Vagina (tissue), 2 donors: ENCODE results near the gene TRPM2. TPM values are rescaled to one million over a fixed set of nuclear protein-coding genes. Genes with fewer than 3 reads are reported as not detected.

Experiments used
- DNase-seq, 2 donors: peaks; one replicate each; pipeline ENCODE4 v3.0.0-alpha.2; 2017; ENCODE audit errors: extremely low spot score in 2 of 2
- H3K27ac ChIP-seq: fragments of 200-600 bp; sonication (generic); one replicate; pipeline ENCODE4 v1.5.1; 2019
- H3K27me3 ChIP-seq: fragments of 200-600 bp; sonication (generic); one replicate; pipeline ENCODE4 v1.5.1; 2019
- H3K36me3 ChIP-seq, 2 donors: fragments of 200-600 bp; sonication (generic); one replicate each; pipeline ENCODE4 v1.5.1; 2017 to 2019
- H3K4me1 ChIP-seq: fragments of 200-600 bp; sonication (generic); one replicate; pipeline ENCODE4 v1.5.1; 2019
- H3K4me3 ChIP-seq, 2 donors: fragments of 200-600 bp; sonication (generic); 1 replicate in 1 of 2; 2 replicates in 1 of 2; pipeline ENCODE4 v1.5.1; 2016 to 2019
- H3K9me3 ChIP-seq: fragments of 200-600 bp; sonication (generic); one replicate; pipeline ENCODE4 v1.5.1; 2019
- CTCF ChIP-seq, 3 experiments: fragments of 450-650 bp in 2 of 3; fragments of 200-600 bp in 1 of 3; sonication (generic) in 1 of 3; IDR thresholded peaks; one replicate each; pipeline ENCODE4 v1.5.1; 2017 to 2019; ENCODE audit warnings: antibody characterized with exemption in 3 of 3, mild to moderate bottlenecking in 2 of 3, moderate library complexity in 2 of 3
- POLR2A ChIP-seq, 2 donors: fragments of 450-650 bp; IDR thresholded peaks; one replicate each; pipeline ENCODE4 v1.6.1; 2017; ENCODE audit warnings: antibody characterized with exemption in 2 of 2, mild to moderate bottlenecking in 2 of 2, moderate library complexity in 2 of 2
- POLR2AphosphoS5 ChIP-seq, 2 donors: sonication (generic); formaldehyde crosslinking; IDR thresholded peaks; one replicate each; pipeline ENCODE4 v1.9.0; 2017; ENCODE audit warnings: antibody characterized with exemption in 2 of 2, mild to moderate bottlenecking in 2 of 2, low read depth in 1 of 2; ENCODE audit not compliant: insufficient read depth in 1 of 2
- intact Hi-C: fragments of 100-400 bp; cut with DNase I; formaldehyde crosslinking; loops from one replicate; pipeline ENCODE4 v1.15.1; 2023
- total RNA-seq: library from RNA; depleted of rRNA; stranded (reverse); fragments of >200 nt; gene quantifications from one replicate; pipeline ENCODE4 v1.2.3, GENCODE V29; 2016

The TRPM2 gene
- total RNA-seq, 1 donor from 2014 or later: 2.2 TPM

- Histone ChIP-seq H3K27ac (no peak overlapping the region), H3K27me3 (no peaks in the 10 kb centered on the region), H3K9me3 (no peaks in the 10 kb centered on the region), H3K36me3 (no peaks in the 10 kb centered on the region), H3K4me3 (peak overlapping the region; percentile 75 to 83), H3K4me1 (peaks cover 9% of the 10 kb centered on the region)
- TF ChIP-seq CTCF (IDR thresholded peaks at IDR 0.05) (no peak), POLR2AphosphoS5 (IDR thresholded peaks at IDR 0.05; ENCODE audit: insufficient read depth in 1 of 2, low read depth in 1 of 2) (no peak), POLR2A (IDR thresholded peaks at IDR 0.05) (no peak)
- intact Hi-C loops: loop anchor here (10.0 kb wide), 1 partner anchor 129 kb away; the partner anchor contains the start of gene KRTAP10-5
- no peak for DNase-seq
Measured at GRCh38 chr21:44455524-44456213, 102.2 kb downstream of the TRPM2 start.

- H3K27ac ChIP-seq: no peak overlapping the region
- no peaks in the 10 kb centered on the region for H3K9me3 ChIP-seq
- no peak for DNase-seq
- H3K4me1 ChIP-seq: peaks cover 9% of the 10 kb centered on the region
- no peaks in the 10 kb centered on the region for H3K36me3 ChIP-seq
- no peaks in the 10 kb centered on the region for H3K27me3 ChIP-seq
- H3K4me3 ChIP-seq: peak overlapping the region; percentile 75 to 83
- TF ChIP-seq POLR2AphosphoS5 (IDR thresholded peaks at IDR 0.05; ENCODE audit: insufficient read depth in 1 of 2, low read depth in 1 of 2): no peak
- TF ChIP-seq CTCF (IDR thresholded peaks at IDR 0.05): no peak
- intact Hi-C loops: loop anchor here (10.0 kb wide), 1 partner anchor 128 kb away; the partner anchor contains the start of gene KRTAP10-5
Measured at GRCh38 chr21:44456214-44456914, 102.9 kb downstream of the TRPM2 start.

GRCh38 chr21:44456915-44457736 is 103.7 kb downstream of the TRPM2 start:
- Histone ChIP-seq H3K4me3 (no peak overlapping the region), H3K27ac (no peak overlapping the region), H3K4me1 (peaks cover 9% of the 10 kb centered on the region), H3K9me3 (no peaks in the 10 kb centered on the region), H3K36me3 (no peaks in the 10 kb centered on the region), H3K27me3 (no peaks in the 10 kb centered on the region)
- no peak for TF ChIP-seq POLR2A (IDR thresholded peaks at IDR 0.05)
- no peak for TF ChIP-seq POLR2AphosphoS5 (IDR thresholded peaks at IDR 0.05; ENCODE audit: insufficient read depth in 1 of 2, low read depth in 1 of 2)
- TF ChIP-seq CTCF (IDR thresholded peaks at IDR 0.05): no peak
- no peak for DNase-seq
- intact Hi-C loops: loop anchor here (10.0 kb wide), 1 partner anchor 128 kb away; the partner anchor contains the start of gene KRTAP10-5

GRCh38 chr21:44458971-44459711 is 105.7 kb downstream of the TRPM2 start:
- Histone ChIP-seq H3K9me3 (no peaks in the 10 kb centered on the region), H3K27me3 (no peaks in the 10 kb centered on the region), H3K4me1 (peaks cover 9% of the 10 kb centered on the region), H3K27ac (no peak overlapping the region), H3K36me3 (no peaks in the 10 kb centered on the region), H3K4me3 (no peak overlapping the region)
- DNase-seq: no peak
- intact Hi-C loops: loop anchor here (10.0 kb wide), 1 partner anchor 126 kb away; the partner anchor contains the start of gene KRTAP10-5
- TF ChIP-seq POLR2AphosphoS5 (IDR thresholded peaks at IDR 0.05; ENCODE audit: insufficient read depth in 1 of 2, low read depth in 1 of 2): no peak
- TF ChIP-seq POLR2A (IDR thresholded peaks at IDR 0.05): no peak
- TF ChIP-seq CTCF (IDR thresholded peaks at IDR 0.05): no peak
